ENCODE data around the gene AP4B1. TPM values are rescaled to one million over a fixed set of nuclear protein-coding genes. Genes with fewer than 3 reads are reported as not detected.
A peak's percentile ranks its signal among the peaks of the same experiment; 100 is the strongest.

The AP4B1 gene
- total RNA-seq, 4 donors from 2014 or later, result 5.3 to 19.1 (median 5.9) TPM

GRCh38 chr1:113928941-113929749 is 24.5 kb upstream of the AP4B1 start, which contains the start of gene HIPK1:
Gene HIPK1, plus strand, starts transcription at chr1:113929324.
- peak; percentile 89 to 98 for DNase-seq (ENCODE audit: low spot score in 2 of 2)
- intact Hi-C loops (cut with DNase I; ENCODE audit: low total_unique reads), result no loop called here
- peak within 1 kb of the TSS; percentile 74 for H3K4me3 ChIP-seq (ENCODE audit: low read depth, poor library complexity, severe bottlenecking)
- no peak for TF ChIP-seq POLR2A (IDR thresholded peaks at IDR 0.05)
- no peak for TF ChIP-seq CTCF (IDR thresholded peaks at IDR 0.05)
- 0% methylated on average over 51 to 53 of the region's 61 CpGs for WGBS, 2 donors

- DNase-seq (ENCODE audit: low spot score in 2 of 2), result no peak
- peak overlapping the region; percentile 74 for H3K4me3 ChIP-seq (ENCODE audit: low read depth, poor library complexity, severe bottlenecking)
- WGBS, 2 donors, result 21 to 30% methylated on average over 6 of the region's 6 CpGs
- TF ChIP-seq CTCF (IDR thresholded peaks at IDR 0.05) (no peak), POLR2A (IDR thresholded peaks at IDR 0.05) (no peak)
- intact Hi-C loops (cut with DNase I; ENCODE audit: low total_unique reads), result no loop called here
Observed at GRCh38 chr1:113928187-113928930, 23.8 kb upstream of the AP4B1 start.

GRCh38 chr1:113924473-113924872 is 19.9 kb upstream of the AP4B1 start:
- intact Hi-C loops (cut with DNase I; ENCODE audit: low total_unique reads), result no loop called here
- H3K4me3 ChIP-seq (ENCODE audit: low read depth, poor library complexity, severe bottlenecking), result no peak overlapping the region
- no peak for DNase-seq (ENCODE audit: low spot score in 2 of 2)
- TF ChIP-seq POLR2A (IDR thresholded peaks at IDR 0.05) (no peak), CTCF (IDR thresholded peaks at IDR 0.05) (no peak)
- WGBS, 2 donors, result 87 to 94% methylated on average over 2 of the region's 2 CpGs

- TF ChIP-seq POLR2A (IDR thresholded peaks at IDR 0.05), result no peak
- no peak for TF ChIP-seq CTCF (IDR thresholded peaks at IDR 0.05)
- no peak overlapping the region for H3K4me3 ChIP-seq (ENCODE audit: low read depth, poor library complexity, severe bottlenecking)
- WGBS, 2 donors, result 89 to 92% methylated on average over 4 of the region's 4 CpGs
- intact Hi-C loops (cut with DNase I; ENCODE audit: low total_unique reads), result no loop called here
- DNase-seq (ENCODE audit: low spot score in 2 of 2), result no peak
Observed at GRCh38 chr1:113922957-113923356, 18.4 kb upstream of the AP4B1 start.

GRCh38 chr1:113918243-113918642 is 13.6 kb upstream of the AP4B1 start:
- H3K4me3 ChIP-seq (ENCODE audit: low read depth, poor library complexity, severe bottlenecking), result no peak overlapping the region
- no peak for TF ChIP-seq CTCF (IDR thresholded peaks at IDR 0.05)
- TF ChIP-seq POLR2A (IDR thresholded peaks at IDR 0.05), result no peak
- no peak for DNase-seq (ENCODE audit: low spot score in 2 of 2)
- intact Hi-C loops (cut with DNase I; ENCODE audit: low total_unique reads), result no loop called here

All from lower leg skin (tissue), 4 donors.